Duodenal mucosa (tissue), 2 donors: ENCODE data around the gene KCNQ2.

Experiments used
- H3K27ac ChIP-seq: one replicate; pipeline ENCODE4 v1.7.0; 2013; ENCODE audit warnings: low read depth, low read length
- H3K27me3 ChIP-seq, 2 donors: one replicate each; pipeline ENCODE4 v1.7.0; 2013; ENCODE audit warnings: low read length in 2 of 2, control low read depth in 1 of 2; ENCODE audit not compliant: insufficient read depth in 2 of 2, control insufficient read depth in 1 of 2
- H3K36me3 ChIP-seq, 2 donors: one replicate each; pipeline ENCODE4 v1.7.0; 2013; ENCODE audit warnings: low read length in 2 of 2, control low read depth in 1 of 2; ENCODE audit not compliant: insufficient read depth in 2 of 2, control insufficient read depth in 1 of 2
- H3K4me1 ChIP-seq, 2 donors: one replicate each; pipeline ENCODE4 v1.7.0; 2013; ENCODE audit warnings: low read length in 2 of 2, control low read depth in 1 of 2; ENCODE audit not compliant: insufficient read depth in 2 of 2, control insufficient read depth in 1 of 2
- H3K4me3 ChIP-seq, 2 donors: one replicate each; pipeline ENCODE4 v1.7.0; 2013; ENCODE audit warnings: low read length in 2 of 2, low read depth in 1 of 2
- H3K9ac ChIP-seq, 2 donors: one replicate each; pipeline ENCODE4 v1.7.0; 2013; ENCODE audit warnings: low read length in 2 of 2, low read depth in 1 of 2
- H3K9me3 ChIP-seq, 2 donors: one replicate each; pipeline ENCODE4 v1.7.0; 2013; ENCODE audit warnings: low read length in 2 of 2, control low read depth in 1 of 2; ENCODE audit not compliant: control insufficient read depth in 1 of 2

The KCNQ2 gene

DNA sequence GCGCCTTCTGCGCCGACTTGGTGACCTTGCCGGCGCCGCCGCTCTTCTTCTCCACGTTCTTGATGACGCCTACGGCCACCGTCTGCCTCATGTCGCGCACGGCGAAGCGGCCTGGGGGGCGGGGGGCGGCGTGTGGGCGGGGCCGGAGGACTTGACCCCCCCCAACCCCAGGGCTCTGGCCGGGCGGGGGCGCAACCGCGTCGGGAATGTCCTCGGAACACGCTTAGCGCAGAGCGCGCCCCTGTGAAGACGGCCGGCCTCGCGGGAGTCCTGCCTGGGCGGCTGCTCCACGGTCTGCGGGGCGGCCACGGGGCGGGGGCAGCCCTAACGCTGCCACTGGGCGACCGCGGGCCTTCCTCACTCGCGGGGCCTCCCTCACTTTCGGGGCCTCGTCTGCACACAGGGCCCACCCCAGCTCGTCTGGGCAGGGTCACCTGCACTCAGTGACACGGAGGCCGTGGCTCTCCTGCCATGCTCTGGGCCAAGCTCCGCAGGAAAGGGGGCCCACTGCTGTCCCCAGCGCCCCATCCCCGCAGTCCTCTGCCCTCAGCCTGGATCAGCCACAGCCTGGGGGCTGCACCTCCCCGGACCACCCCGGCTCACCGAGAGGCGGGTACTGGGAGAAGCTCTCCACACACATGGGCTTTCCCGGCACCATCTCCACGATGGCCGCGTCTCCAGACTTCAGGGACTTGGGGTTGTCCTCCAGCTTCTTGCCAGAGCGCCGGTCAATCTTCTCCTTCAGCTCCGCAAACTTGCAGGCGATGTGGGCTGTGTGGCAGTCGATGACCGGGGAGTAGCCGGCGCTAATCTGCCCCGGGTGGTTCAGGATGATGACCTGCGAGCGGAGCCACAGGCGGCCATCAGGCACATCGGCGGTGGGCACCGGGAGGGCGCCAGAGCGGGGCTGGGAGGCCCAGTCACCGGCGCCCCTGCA, 16.1 kb upstream of the KCNQ2 start:
- Histone ChIP-seq H3K4me3 (no peak overlapping the region), H3K27me3 (peaks cover 9 to 14% of the 10 kb centered on the region in 2 donors), H3K36me3 (no peaks in the 10 kb centered on the region), H3K9ac (no peak overlapping the region), H3K27ac (no peak overlapping the region), H3K4me1 (no peaks in the 10 kb centered on the region), H3K9me3 (no peaks in the 10 kb centered on the region)

GRCh38 chr20:63487781-63488241, 15.4 kb upstream of the KCNQ2 start:
- Histone ChIP-seq H3K9me3 (no peaks in the 10 kb centered on the region), H3K9ac (no peak overlapping the region), H3K4me1 (no peaks in the 10 kb centered on the region), H3K4me3 (no peak overlapping the region), H3K27me3 (peaks cover 14 to 18% of the 10 kb centered on the region in 2 donors), H3K27ac (no peak overlapping the region), H3K36me3 (no peaks in the 10 kb centered on the region)

DNA sequence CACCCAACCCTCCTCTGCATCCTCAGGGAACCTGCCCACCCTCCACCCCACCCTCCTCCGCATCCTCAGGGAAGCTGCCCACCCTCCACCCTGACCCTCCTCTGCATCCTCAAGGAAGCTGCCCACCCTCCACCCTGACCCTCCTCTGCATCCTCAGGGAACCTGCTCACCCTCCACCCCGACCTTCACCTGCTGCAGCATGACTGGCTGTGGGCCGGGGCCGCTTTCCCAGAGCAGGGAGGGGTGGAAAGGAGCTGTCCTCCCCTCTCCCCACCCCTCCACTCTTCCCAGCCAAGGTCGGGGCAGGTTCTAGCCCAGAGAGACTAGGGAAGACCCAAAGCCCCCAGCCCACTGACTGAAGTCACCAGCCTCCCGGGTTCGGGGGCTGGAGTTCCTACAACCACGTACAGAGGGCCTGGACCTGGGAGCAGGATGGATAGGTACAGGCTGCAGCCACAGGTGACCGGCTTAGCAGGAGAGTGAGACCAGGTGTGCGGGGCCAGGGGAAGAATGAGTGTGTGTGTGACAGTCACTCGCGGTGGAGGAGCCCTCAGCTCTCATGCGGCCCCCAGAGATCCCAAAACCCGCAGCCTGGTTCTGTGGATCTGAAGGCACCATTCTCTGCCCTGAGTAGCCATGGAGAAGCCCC, 14.8 kb upstream of the KCNQ2 start:
- no peak overlapping the region for H3K27ac ChIP-seq
- no peaks in the 10 kb centered on the region for H3K36me3 ChIP-seq
- H3K27me3 ChIP-seq: peaks cover 18 to 24% of the 10 kb centered on the region in 2 donors
- no peak overlapping the region for H3K4me3 ChIP-seq
- no peak overlapping the region for H3K9ac ChIP-seq
- H3K4me1 ChIP-seq: no peaks in the 10 kb centered on the region
- no peaks in the 10 kb centered on the region for H3K9me3 ChIP-seq

GRCh38 chr20:63486300-63486855, 13.9 kb upstream of the KCNQ2 start:
- Histone ChIP-seq H3K4me1 (no peaks in the 10 kb centered on the region), H3K27me3 (peaks cover 18 to 24% of the 10 kb centered on the region in 2 donors), H3K4me3 (no peak overlapping the region), H3K27ac (no peak overlapping the region), H3K36me3 (no peaks in the 10 kb centered on the region), H3K9ac (no peak overlapping the region), H3K9me3 (no peaks in the 10 kb centered on the region)

DNA sequence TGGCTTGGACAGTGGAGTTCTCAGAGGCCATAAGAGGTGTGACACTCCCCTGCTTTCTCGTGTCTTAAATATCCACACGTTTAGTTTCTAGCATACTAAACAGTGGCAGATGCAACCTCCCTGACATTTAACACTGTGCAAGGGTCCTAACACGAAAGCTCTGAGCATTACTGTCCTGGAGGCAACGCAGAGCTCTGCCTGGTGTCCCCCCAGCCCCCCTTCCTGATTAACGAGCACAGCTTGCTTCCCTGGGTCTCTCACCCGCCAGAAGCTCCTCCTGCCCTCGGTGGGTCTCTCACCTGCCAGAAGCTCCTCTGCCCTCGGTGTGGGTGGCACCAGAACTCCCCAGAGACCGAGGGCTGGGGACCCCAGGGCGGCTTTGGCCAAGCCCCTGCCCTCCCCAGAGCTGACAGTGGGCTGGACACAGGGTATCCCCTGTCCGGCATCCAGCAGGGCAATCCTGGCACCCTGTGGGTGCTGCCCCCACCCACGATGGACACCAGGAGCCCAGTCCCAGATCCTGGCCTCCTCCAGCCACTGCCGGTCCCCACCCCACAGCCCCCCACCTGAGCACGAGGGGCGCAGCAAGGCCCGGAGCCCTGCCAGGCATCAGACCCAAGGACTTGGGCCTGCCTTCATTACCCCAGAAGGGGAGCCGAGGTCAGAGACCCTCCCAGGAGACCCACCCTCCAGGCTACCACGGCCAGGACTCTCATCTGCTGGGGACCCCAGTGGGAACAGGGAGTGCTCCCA, 12.4 kb upstream of the KCNQ2 start:
- Histone ChIP-seq H3K4me1 (no peaks in the 10 kb centered on the region), H3K36me3 (no peaks in the 10 kb centered on the region), H3K9ac (no peak overlapping the region), H3K27ac (no peak overlapping the region), H3K9me3 (no peaks in the 10 kb centered on the region), H3K4me3 (no peak overlapping the region), H3K27me3 (peaks cover 18 to 24% of the 10 kb centered on the region in 2 donors)

- no peak overlapping the region for H3K4me3 ChIP-seq
- no peak overlapping the region for H3K9ac ChIP-seq
- no peaks in the 10 kb centered on the region for H3K9me3 ChIP-seq
- peaks cover 18 to 24% of the 10 kb centered on the region in 2 donors for H3K27me3 ChIP-seq
- H3K4me1 ChIP-seq: no peaks in the 10 kb centered on the region
- no peak overlapping the region for H3K27ac ChIP-seq
- no peaks in the 10 kb centered on the region for H3K36me3 ChIP-seq
These were observed 11.8 kb upstream of the KCNQ2 start for GRCh38 chr20:63484236-63484635.

GRCh38 chr20:63483834-63484233, 11.4 kb upstream of the KCNQ2 start:
- peaks cover 14 to 20% of the 10 kb centered on the region in 2 donors for H3K27me3 ChIP-seq
- no peak overlapping the region for H3K27ac ChIP-seq
- no peak overlapping the region for H3K9ac ChIP-seq

GRCh38 chr20:63482021-63482587, 9.6 kb upstream of the KCNQ2 start:
- H3K27me3 ChIP-seq: peaks cover 10 to 16% of the 10 kb centered on the region in 2 donors
- no peak overlapping the region for H3K27ac ChIP-seq
- no peaks in the 10 kb centered on the region for H3K36me3 ChIP-seq
- H3K4me1 ChIP-seq: no peaks in the 10 kb centered on the region
- H3K4me3 ChIP-seq: no peak overlapping the region
- no peak overlapping the region for H3K9ac ChIP-seq
- no peaks in the 10 kb centered on the region for H3K9me3 ChIP-seq

More at GRCh38 chr20:63483834-63484233, 11.4 kb upstream of the KCNQ2 start:
- Histone ChIP-seq H3K36me3 (no peaks in the 10 kb centered on the region), H3K9me3 (no peaks in the 10 kb centered on the region), H3K4me3 (no peak overlapping the region), H3K4me1 (no peaks in the 10 kb centered on the region)

DNA sequence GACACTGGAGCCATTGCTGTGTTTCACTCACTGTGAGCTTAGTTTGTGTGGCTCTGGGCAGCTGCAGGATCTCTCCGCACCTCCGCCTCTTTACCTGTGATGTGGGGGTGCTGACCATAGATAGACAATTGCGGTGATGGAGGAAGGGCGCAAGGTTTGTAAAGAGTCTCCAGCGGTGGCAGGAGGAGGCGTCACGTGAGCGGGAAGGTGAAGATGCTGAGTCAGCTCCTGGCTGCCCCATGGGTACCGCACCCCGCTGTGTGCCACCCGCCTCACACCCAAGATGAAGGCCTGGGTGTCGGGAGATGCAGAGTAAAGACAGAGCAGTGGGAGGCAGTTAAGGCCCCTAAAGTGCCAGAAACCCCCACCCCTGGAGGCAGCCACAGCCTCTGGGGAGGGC, 9.0 kb upstream of the KCNQ2 start:
- no peaks in the 10 kb centered on the region for H3K36me3 ChIP-seq
- no peak overlapping the region for H3K27ac ChIP-seq
- no peak overlapping the region for H3K9ac ChIP-seq
- H3K9me3 ChIP-seq: no peaks in the 10 kb centered on the region
- H3K4me1 ChIP-seq: no peaks in the 10 kb centered on the region
- H3K4me3 ChIP-seq: no peak overlapping the region
- H3K27me3 ChIP-seq: peaks cover 10 to 18% of the 10 kb centered on the region in 2 donors
